ENCODE results near the gene TBC1D10A.

GRCh38 chr22:30337461-30337778, 10.7 kb upstream of the TBC1D10A start:
- TF ChIP-seq CTCF (IDR thresholded peaks at IDR 0.05; ENCODE audit: low read depth, low read length) (no peak), EZH2phosphoT487 (IDR thresholded peaks at IDR 0.05; ENCODE audit: low read depth) (no peak)
